ENCODE measurements around the gene TIMM44.

Gene TIMM44, protein sequence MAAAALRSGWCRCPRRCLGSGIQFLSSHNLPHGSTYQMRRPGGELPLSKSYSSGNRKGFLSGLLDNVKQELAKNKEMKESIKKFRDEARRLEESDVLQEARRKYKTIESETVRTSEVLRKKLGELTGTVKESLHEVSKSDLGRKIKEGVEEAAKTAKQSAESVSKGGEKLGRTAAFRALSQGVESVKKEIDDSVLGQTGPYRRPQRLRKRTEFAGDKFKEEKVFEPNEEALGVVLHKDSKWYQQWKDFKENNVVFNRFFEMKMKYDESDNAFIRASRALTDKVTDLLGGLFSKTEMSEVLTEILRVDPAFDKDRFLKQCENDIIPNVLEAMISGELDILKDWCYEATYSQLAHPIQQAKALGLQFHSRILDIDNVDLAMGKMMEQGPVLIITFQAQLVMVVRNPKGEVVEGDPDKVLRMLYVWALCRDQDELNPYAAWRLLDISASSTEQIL

DNA sequence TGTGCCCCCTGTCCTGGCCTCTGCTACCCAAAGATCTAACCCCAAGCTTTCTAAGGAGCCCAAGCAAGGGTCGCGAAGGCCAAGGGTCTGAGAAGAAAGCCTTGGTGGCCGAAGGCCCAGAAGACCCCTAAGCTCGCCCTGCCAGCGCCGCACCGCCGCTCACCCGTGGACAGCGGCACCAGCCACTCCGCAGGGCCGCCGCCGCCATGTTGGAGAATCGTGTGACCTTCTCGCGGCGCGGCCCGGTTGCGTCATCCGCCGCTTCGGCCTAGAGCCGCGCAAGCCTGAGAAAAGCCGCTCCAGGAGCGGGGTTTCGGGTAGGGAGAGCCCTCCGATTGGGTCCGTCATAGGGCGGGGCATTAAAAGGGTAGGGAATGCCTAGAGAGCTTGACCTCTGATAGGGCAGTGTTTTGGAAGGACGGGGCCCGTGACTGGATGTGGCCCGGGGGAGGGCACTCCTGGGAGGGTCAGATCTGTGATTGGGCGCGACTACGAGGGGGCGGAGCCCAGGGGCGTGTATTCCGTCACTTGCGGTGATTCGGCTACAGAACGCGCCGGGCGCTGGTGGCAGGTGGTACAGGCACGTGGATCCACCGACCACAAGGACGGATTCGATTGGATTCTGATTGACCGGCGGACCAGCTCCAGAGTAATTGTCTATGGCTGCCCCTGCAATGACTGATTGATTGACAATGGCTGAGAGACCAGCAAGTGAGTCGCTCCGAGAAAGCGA is at the start of gene TIMM44:
Gene TIMM44 (minus strand): TSS at position 223 of the 733 bp plus-strand sequence. CDS start 15 bp downstream, at position 208.
- Histone ChIP-seq H3K4me3 (peak within 1 kb of the TSS; percentile 73 to 97 (median 92)), H3K4me1 (peaks cover 23 to 42% (median 28%) of the 10 kb centered on the region in 10 experiments), H3K36me3 (peaks cover 21 to 40% (median 32%) of the 10 kb centered on the region in 11 experiments), H3K9ac (peak within 1 kb of the TSS; percentile 90 to 98 (median 96)), H3K27ac (peak within 1 kb of the TSS; percentile 83 to 97 (median 92)), H3K9me3 (replicated peaks in 1 of 11) (no peaks in the 10 kb centered on the region), H3K27me3 (no peaks in the 10 kb centered on the region), H4K20me1 (peaks cover 0 to 61% (median 33%) of the 10 kb centered on the region in 11 experiments; a peak in 15 of 22 replicates), H3K4me2 (peak within 1 kb of the TSS; percentile 78 to 98 (median 90))
- peak; percentile 46 to 99 (median 96); a peak in 21 of 22 replicates for TF ChIP-seq Cebpa-rat (IDR thresholded peaks at IDR 0.05)

DNA sequence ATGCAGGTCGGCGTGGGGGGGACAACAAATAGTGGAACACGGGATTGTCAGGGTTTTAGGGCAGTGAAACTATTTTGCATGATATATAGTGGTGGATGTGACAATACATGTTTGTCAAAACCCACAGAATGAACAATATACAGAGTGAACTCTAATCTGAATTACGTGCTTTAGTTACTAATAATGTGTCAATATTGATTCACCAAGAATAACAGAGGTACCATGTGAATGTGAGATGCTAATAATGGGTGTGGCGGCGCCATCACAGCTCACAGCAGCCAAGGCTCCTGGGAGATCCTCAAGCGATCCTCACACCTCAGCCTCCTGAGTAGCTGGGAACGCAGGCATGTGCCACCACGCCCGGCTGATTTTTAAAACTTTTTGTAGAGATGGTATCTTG is 49.1 kb upstream of the TIMM44 start:
- H3K4me2 ChIP-seq: no peak overlapping the region
- no peak overlapping the region for H3K4me3 ChIP-seq
- H3K4me1 ChIP-seq: peaks cover 33 to 46% (median 41%) of the 10 kb centered on the region in 10 experiments
- H3K36me3 ChIP-seq: peaks cover 58 to 77% (median 72%) of the 10 kb centered on the region in 11 experiments
- no peak for TF ChIP-seq Cebpa-rat (IDR thresholded peaks at IDR 0.05)
- H3K9ac ChIP-seq: no peak overlapping the region
- no peak overlapping the region for H3K27ac ChIP-seq
- H3K27me3 ChIP-seq: no peaks in the 10 kb centered on the region
- H3K9me3 ChIP-seq (replicated peaks in 1 of 11): no peaks in the 10 kb centered on the region
- peaks cover 82 to 100% (median 100%) of the 10 kb centered on the region in 11 experiments for H4K20me1 ChIP-seq

DNA sequence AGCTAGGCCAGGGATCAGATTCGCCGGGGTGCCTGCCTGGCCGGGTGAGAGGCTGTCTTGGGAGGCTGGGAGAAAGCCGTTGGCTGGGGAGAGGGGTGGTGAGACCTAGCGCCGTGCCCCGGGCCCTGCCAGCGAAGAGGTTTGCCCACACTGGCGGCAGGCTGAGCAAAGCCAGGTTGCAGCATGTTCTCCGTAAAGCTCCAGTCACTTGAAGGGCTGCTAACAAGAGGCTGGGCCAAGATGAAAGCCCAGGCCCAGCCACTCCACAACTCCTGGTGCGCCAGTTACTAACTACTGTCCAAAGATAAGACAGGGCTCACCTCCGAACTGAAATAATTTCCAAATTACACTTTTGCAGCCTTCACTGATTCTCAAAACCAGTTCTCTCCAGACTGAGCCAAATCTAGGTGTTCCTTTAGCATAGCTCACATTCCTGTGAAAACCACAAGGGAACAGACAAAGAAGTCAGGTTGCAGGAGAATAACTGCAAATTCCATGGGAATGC is 45.7 kb upstream of the TIMM44 start:
- Histone ChIP-seq H4K20me1 (peaks cover 82 to 100% (median 99%) of the 10 kb centered on the region in 11 experiments), H3K36me3 (peaks cover 68 to 96% (median 94%) of the 10 kb centered on the region in 11 experiments)

DNA sequence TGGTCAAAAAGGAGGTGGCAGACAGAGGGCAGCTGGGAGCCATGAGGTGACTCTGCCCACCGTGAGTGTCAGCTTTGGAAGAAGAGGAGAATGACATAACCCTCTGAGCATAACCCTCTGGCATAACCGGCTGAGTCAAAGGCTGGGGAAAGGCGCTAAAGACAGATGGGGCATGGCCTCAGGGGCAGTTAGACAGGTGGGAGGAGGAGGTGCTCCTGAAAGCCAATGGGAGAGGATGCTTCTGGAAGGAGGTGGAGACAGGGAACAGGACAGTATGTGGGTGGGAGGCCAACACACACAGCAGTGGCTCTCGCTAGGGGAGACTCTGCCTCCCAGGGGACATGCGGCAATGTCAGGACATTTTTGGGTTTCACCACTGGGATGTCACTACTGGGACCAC is 44.8 kb upstream of the TIMM44 start:
- Histone ChIP-seq H3K9ac (no peak overlapping the region), H3K9me3 (replicated peaks in 1 of 11) (no peaks in the 10 kb centered on the region), H3K4me1 (peaks cover 28 to 52% (median 39%) of the 10 kb centered on the region in 10 experiments), H3K4me3 (no peak overlapping the region), H3K4me2 (no peak overlapping the region), H3K27me3 (no peaks in the 10 kb centered on the region), H3K36me3 (peaks cover 73 to 99% (median 98%) of the 10 kb centered on the region in 11 experiments), H3K27ac (no peak overlapping the region), H4K20me1 (peaks cover 82 to 100% (median 99%) of the 10 kb centered on the region in 11 experiments)
- TF ChIP-seq Cebpa-rat (IDR thresholded peaks at IDR 0.05): no peak

More for the DNA sequence above, 45.7 kb upstream of the TIMM44 start:
- no peak for TF ChIP-seq Cebpa-rat (IDR thresholded peaks at IDR 0.05)
- Histone ChIP-seq H3K9me3 (replicated peaks in 1 of 11) (no peaks in the 10 kb centered on the region), H3K27ac (no peak overlapping the region), H3K27me3 (no peaks in the 10 kb centered on the region), H3K9ac (no peak overlapping the region), H3K4me1 (peaks cover 32 to 52% (median 39%) of the 10 kb centered on the region in 10 experiments), H3K4me2 (no peak overlapping the region), H3K4me3 (no peak overlapping the region)

DNA sequence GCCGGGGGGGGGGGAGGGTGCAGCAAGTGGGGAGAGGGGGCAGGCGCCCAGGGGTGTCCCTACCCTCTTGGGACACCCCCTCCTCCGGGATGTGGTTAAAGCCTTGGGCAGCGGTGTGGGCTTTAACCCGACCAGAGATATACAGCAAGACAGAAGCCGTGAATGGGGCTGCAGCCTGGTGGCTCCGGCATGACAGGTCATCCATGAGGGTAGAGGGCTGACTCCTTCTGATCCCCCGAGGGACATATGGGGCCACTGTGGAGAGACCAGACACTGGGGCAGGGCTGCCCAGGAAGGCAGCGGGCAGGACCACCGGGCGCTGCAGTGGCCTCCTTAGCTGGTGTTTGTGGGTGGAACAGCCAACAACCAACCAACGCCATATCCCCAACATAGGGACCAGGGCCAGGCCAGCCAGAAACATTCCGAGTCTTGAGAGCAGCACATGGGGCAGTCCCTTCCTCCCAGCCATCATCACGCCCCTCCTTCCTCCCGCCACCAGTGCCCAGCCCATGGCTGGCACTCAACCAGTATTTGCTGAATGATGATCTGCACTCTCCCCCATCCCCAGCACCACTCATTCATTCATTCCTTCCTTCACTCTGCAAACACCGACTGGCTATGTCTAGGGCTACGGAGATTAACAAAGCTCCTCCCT is 43.8 kb upstream of the TIMM44 start:
- H3K4me1 ChIP-seq: peaks cover 28 to 52% (median 39%) of the 10 kb centered on the region in 10 experiments
- no peak overlapping the region for H3K4me3 ChIP-seq
- no peaks in the 10 kb centered on the region for H3K9me3 ChIP-seq (replicated peaks in 1 of 11)
- no peaks in the 10 kb centered on the region for H3K27me3 ChIP-seq
- H3K9ac ChIP-seq: peak overlapping the region in 1 of 11 experiments; percentile 22; a peak in 1 of 22 replicates
- H3K27ac ChIP-seq: no peak overlapping the region
- H3K36me3 ChIP-seq: peaks cover 75 to 99% (median 98%) of the 10 kb centered on the region in 11 experiments
- H3K4me2 ChIP-seq: no peak overlapping the region
- H4K20me1 ChIP-seq: peaks cover 82 to 100% (median 99%) of the 10 kb centered on the region in 11 experiments
- no peak for TF ChIP-seq Cebpa-rat (IDR thresholded peaks at IDR 0.05)

DNA sequence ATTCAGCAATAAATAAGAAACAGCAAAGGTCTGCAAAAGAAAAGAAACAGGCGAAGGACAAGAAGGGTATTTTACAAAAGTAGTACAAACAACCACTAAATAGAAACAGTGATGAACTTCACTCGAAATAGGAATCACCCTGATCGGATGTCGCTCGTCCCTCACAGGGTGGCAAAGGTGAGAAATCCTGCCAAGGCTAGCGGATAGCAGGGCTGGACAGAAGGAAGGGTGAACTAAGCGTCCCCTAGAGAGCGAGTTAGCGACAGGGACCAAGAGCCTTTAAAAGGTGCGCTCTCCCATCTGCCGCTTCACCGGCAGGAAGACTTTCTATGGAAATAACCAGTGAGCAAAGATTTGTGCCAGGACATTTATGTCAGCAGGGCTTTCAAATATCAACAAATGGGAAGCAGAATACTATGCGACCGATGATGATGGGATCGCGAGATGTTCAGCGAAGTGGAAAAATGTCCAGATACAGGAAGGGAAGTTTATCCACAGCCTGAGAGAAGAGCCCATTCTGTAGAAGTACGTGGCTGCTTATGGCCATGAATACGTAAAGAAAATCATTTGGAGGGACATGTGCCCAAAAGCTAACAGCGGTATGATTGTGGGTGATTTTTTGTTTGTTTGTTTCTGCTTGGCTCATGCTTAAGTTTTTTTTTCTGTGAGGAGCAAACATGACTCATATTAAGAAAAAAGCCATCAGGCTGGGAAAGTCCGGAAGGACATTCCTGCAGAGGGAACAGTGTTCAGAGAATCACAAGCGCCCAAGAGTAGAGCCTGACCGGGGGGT is 43.1 kb upstream of the TIMM44 start:
- Histone ChIP-seq H3K27me3 (no peaks in the 10 kb centered on the region), H3K4me2 (peak overlapping the region in 6 of 11 experiments; percentile 46 to 57 (median 52); a peak in 9 of 22 replicates), H3K27ac (no peak overlapping the region)

DNA sequence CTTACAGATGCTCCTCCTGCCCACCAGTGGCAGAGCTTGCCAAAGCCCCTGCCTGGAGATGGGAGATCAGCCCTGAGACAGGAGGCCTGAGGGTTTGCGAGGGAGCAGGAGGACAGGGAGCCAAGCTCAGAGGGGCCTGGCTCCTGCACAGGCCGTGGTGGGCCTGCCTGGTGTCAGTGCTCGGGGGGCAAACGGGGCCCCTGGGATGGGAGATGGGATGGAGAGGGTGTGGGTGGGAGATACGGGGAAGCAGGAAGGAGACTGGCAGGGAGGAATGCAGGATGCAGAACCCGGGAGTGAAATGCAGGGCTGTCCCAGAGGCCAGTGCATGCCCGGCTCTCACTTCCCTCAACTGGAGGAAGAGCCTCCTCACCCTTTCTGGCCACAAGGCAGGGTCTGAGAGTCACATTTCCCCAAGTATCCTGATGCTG is 42.0 kb upstream of the TIMM44 start:
- Histone ChIP-seq H3K4me2 (peak overlapping the region; percentile 30 to 64 (median 52); a peak in 16 of 22 replicates), H3K36me3 (peaks cover 75 to 99% (median 98%) of the 10 kb centered on the region in 11 experiments), H3K4me3 (no peak overlapping the region), H3K4me1 (peaks cover 28 to 52% (median 39%) of the 10 kb centered on the region in 10 experiments), H3K9ac (peak overlapping the region in 7 of 11 experiments; percentile 8 to 37 (median 28); a peak in 7 of 22 replicates), H3K27ac (no peak overlapping the region; a peak in 1 of 22 replicates), H4K20me1 (peaks cover 85 to 100% (median 99%) of the 10 kb centered on the region in 11 experiments), H3K9me3 (replicated peaks in 1 of 11) (no peaks in the 10 kb centered on the region), H3K27me3 (no peaks in the 10 kb centered on the region)
- TF ChIP-seq Cebpa-rat (IDR thresholded peaks at IDR 0.05): no peak

More for the DNA sequence above, 43.1 kb upstream of the TIMM44 start:
- Histone ChIP-seq H3K9me3 (replicated peaks in 1 of 11) (no peaks in the 10 kb centered on the region), H3K9ac (peak overlapping the region in 4 of 11 experiments; percentile 21 to 37 (median 32); a peak in 5 of 22 replicates), H3K4me1 (peaks cover 28 to 52% (median 39%) of the 10 kb centered on the region in 10 experiments), H3K36me3 (peaks cover 75 to 99% (median 98%) of the 10 kb centered on the region in 11 experiments), H4K20me1 (peaks cover 82 to 100% (median 99%) of the 10 kb centered on the region in 11 experiments), H3K4me3 (no peak overlapping the region)
- TF ChIP-seq Cebpa-rat (IDR thresholded peaks at IDR 0.05): no peak
